Lung (tissue), 12 donors: ENCODE measurements around the gene MED13L. TPM values are rescaled to one million over a fixed set of nuclear protein-coding genes. Genes with fewer than 3 reads are reported as not detected.
A peak's percentile ranks its signal among the peaks of the same experiment; 100 is the strongest.

Source experiments
- ATAC-seq: fragments of 200-7000 bp; cut with Tn5 transposase; one replicate; pipeline ENCODE4 v1.9.1; 2020; ENCODE audit warnings: moderate number of reproducible peaks; ENCODE audit not compliant: insufficient read depth, low FRiP score
- DNase-seq, 3 donors: peaks; one replicate each; pipeline ENCODE4 v3.0.0-alpha.2; 2013 to 2017
- H3K27ac ChIP-seq, 2 donors: one replicate each; pipeline ENCODE4 v1.5.1; 2013; ENCODE audit warnings: mild to moderate bottlenecking in 2 of 2, moderate library complexity in 2 of 2, control low read depth in 1 of 2, inconsistent platforms in 1 of 2, low read depth in 1 of 2, low read length in 1 of 2
- H3K27me3 ChIP-seq, 3 donors: one replicate each; pipeline ENCODE4 v1.5.1; 2013; ENCODE audit warnings: low read length in 2 of 3; ENCODE audit not compliant: control insufficient read depth in 3 of 3, insufficient read depth in 3 of 3
- H3K36me3 ChIP-seq, 4 donors: one replicate each; pipeline ENCODE4 v1.5.1; 2013; ENCODE audit warnings: low read length in 4 of 4, mild to moderate bottlenecking in 1 of 4, moderate library complexity in 1 of 4; ENCODE audit not compliant: control insufficient read depth in 4 of 4, insufficient read depth in 4 of 4
- H3K4me1 ChIP-seq, 5 donors: one replicate each; pipeline ENCODE4 v1.5.1; 2013; ENCODE audit warnings: low read length in 5 of 5, mild to moderate bottlenecking in 2 of 5, moderate library complexity in 1 of 5; ENCODE audit not compliant: control insufficient read depth in 5 of 5, insufficient read depth in 5 of 5
- H3K4me3 ChIP-seq: one replicate; pipeline ENCODE4 v1.5.1; 2013; ENCODE audit warnings: mild to moderate bottlenecking, control low read depth, moderate library complexity
- H3K9ac ChIP-seq, 2 donors: one replicate each; pipeline ENCODE4 v1.5.1; 2013; ENCODE audit warnings: low read length in 2 of 2, control low read depth in 1 of 2; ENCODE audit not compliant: insufficient read depth in 1 of 2
- H3K9me3 ChIP-seq, 4 donors: one replicate each; pipeline ENCODE4 v1.5.1; 2013; ENCODE audit warnings: low read length in 3 of 4, mild to moderate bottlenecking in 1 of 4, moderate library complexity in 1 of 4; ENCODE audit not compliant: control insufficient read depth in 4 of 4, insufficient read depth in 3 of 4
- WGBS, 2 donors: extraction: QIAGEN DNeasy Blood & Tissue Kit; methylation state at CpG; one replicate each; pipeline ENCODE4 v1.1.7; 2013; 5-methylcytosine and 5-hydroxymethylcytosine counted together
- polyA plus RNA-seq, 2 donors: library from polyadenylated mRNA; stranded (reverse); fragments of 200-250 nt; gene quantifications; one replicate each; pipeline ENCODE4 v1.2.1, GENCODE V29; 2013
- total RNA-seq, 2 donors: library from RNA; depleted of rRNA in 1 of 2; stranded (reverse); fragments of >200 nt in 1 of 2; gene quantifications; one replicate each; pipeline ENCODE4 v1.2.1, GENCODE V29; 2014 to 2021
- TF ChIP-seq, protein P1 (sequence below): IDR thresholded peaks from 2 replicates; pipeline ENCODE4 v1.5.1; 2012; ENCODE audit warnings: mild to moderate bottlenecking; ENCODE audit errors: control extremely low read depth, extremely low read depth
- donor health status: control.
- donor health status: control.
- donor health status: Bipolar disorder and iron deficiency.
- donor health status: healthy.
- donor health status: DM: yes; HTN: yes; CAD: no.

MED13L gene
- total and polyA plus RNA-seq, 4 donors, result 18.2 to 329 (median 71.4) TPM

DNA sequence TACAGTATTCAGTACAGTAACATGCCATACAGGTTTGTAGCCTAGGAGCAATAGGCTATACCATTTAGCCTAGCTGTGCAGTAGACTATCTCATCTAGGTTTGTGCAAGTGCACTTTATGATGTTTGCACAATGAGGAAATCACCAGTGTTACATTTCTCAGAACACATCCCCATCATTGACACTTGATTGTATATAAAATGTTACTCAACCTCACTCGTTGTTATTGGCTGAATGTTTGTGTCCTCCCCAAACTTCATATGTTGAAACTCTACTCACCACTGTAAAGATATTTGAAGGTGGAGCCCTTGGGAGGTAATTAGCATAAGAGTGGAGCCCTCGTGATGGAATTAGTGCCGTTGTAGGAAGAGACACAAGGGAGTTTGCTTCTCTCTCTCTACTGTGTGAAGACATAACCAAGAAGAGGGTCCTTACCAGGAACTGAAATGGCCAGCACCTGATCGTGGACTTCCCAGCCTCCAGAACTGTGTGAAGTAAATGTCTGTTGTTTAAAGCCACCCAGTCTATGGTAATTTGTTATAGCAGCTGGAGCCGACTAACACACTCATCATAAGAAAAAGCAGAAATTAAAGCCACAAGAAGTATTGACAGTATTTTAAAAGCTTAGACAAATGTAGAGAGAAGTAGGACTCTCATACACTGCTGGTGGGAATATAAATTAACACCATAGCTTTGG, 3.2 kb upstream of the MED13L start:
- ATAC-seq (no peak), DNase-seq (no peak)
- H3K36me3 ChIP-seq, result no peaks in the 10 kb centered on the region
- TF ChIP-seq, protein P1, sequence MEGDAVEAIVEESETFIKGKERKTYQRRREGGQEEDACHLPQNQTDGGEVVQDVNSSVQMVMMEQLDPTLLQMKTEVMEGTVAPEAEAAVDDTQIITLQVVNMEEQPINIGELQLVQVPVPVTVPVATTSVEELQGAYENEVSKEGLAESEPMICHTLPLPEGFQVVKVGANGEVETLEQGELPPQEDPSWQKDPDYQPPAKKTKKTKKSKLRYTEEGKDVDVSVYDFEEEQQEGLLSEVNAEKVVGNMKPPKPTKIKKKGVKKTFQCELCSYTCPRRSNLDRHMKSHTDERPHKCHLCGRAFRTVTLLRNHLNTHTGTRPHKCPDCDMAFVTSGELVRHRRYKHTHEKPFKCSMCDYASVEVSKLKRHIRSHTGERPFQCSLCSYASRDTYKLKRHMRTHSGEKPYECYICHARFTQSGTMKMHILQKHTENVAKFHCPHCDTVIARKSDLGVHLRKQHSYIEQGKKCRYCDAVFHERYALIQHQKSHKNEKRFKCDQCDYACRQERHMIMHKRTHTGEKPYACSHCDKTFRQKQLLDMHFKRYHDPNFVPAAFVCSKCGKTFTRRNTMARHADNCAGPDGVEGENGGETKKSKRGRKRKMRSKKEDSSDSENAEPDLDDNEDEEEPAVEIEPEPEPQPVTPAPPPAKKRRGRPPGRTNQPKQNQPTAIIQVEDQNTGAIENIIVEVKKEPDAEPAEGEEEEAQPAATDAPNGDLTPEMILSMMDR, result no peak
- no peak overlapping the region for H3K9ac ChIP-seq
- no peak overlapping the region for H3K27ac ChIP-seq
- H3K4me3 ChIP-seq, result no peak overlapping the region
- WGBS, 2 donors, result 33 to 54% methylated on average over 5 of the region's 5 CpGs
- H3K27me3 ChIP-seq, result no peaks in the 10 kb centered on the region
- peaks cover 0 to 2% (median 0%) of the 10 kb centered on the region in 5 donors for H3K4me1 ChIP-seq
- H3K9me3 ChIP-seq, result no peaks in the 10 kb centered on the region

DNA sequence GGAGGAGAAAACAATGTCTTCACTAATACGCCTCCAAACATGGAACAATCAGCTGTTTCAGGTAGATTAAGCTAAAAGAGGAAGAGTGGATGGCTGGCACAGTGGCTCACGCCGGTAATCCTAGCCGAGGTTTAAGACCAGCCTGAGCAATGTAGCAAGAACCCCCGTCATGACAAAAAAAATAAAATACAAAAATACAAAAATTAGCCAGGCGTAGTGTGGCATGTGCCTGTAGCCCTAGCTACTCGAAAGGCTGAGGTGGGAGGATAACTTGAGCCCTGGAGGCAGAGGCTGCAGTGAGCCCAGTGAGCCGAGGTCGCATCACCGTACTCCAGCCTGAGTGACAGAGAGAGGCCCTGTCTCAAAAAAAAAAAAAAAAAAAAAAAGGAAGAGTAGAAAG, 1.2 kb upstream of the MED13L start:
- Histone ChIP-seq H3K27ac (no peak overlapping the region), H3K9me3 (no peaks in the 10 kb centered on the region), H3K4me3 (no peak overlapping the region), H3K4me1 (peaks cover 0 to 23% (median 2%) of the 10 kb centered on the region in 5 donors), H3K36me3 (no peaks in the 10 kb centered on the region), H3K27me3 (no peaks in the 10 kb centered on the region), H3K9ac (no peak overlapping the region)
- ATAC-seq (no peak), DNase-seq (no peak)
- 50 to 79% methylated on average over 10 of the region's 10 CpGs for WGBS, 2 donors
- TF ChIP-seq, protein P1, result no peak

DNA sequence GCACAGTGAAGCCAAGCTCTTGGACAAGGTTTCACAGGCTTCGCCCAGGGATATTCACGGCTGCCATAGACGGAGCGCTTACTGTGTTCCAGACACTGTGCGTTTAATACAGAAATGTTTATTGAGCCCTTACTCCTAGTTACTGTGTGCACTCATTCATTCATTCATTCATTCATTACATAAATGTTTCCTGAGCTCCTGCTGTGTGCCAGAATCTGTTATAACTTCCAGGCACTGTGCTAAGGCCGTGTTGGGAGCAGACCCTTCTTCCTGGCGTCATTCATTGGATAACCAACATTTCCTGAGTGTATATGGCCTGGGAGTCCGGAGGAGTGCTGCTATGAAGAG, 760 bp upstream of the MED13L start:
- TF ChIP-seq, protein P1, result no peak
- 46 to 48% methylated on average over 8 of the region's 8 CpGs for WGBS, 2 donors
- H3K4me1 ChIP-seq, result peaks cover 0 to 27% (median 3%) of the 10 kb centered on the region in 5 donors
- no peaks in the 10 kb centered on the region for H3K27me3 ChIP-seq
- H3K4me3 ChIP-seq, result no peak overlapping the region
- H3K36me3 ChIP-seq, result no peaks in the 10 kb centered on the region
- DNase-seq, result no peak
- no peaks in the 10 kb centered on the region for H3K9me3 ChIP-seq
- H3K27ac ChIP-seq, result peak overlapping the region in 1 of 2 donors; percentile 58
- peak overlapping the region in 1 of 2 donors; percentile 30 for H3K9ac ChIP-seq
- ATAC-seq, result no peak
